NAMALWA (cell line): ENCODE data around the gene ELMO1.

Experiments
- DNase-seq: peaks from one replicate; pipeline ENCODE4 v3.0.0-alpha.2; 2015; ENCODE audit warnings: low spot score

The ELMO1 gene

DNA sequence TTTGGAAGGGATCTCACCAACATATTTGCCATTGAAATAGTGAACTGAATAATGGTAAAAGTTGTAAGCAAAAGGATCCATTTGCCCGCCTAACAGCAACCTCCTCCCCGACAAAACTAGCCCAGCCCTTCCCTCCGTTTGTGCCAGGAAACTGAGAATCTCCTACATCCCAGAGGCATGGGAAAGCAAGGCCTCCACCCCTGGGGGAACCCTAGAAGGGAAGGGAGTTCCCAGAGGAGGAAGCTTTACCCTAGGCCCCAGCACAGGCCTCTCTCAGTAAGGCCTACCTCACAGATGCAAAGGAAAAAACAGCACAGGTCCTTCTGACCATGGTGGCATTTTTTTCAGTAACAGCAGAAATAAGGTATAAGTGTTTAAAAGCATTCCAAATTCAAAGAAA is 229.7 kb downstream of the ELMO1 start:
- no peak for DNase-seq

DNA sequence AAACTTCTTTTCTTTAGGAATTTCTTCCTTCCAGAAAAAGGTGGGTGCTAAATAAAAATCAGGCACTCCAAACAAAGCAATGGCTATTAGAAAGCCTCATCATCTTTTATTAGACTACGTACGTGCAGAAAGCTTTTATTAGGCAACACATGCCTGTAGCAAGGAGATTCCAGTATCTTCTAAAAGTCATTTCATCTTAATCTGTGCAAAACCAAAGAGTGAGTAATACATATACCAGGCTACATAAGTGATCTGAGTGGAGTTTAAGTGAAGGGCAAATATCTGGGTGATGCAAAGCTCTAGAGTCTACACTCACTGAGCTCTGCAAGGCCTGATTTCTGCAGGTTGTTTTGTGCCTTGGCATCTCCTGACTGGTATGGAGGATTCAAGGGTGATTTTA is 231.7 kb downstream of the ELMO1 start:
- no peak for DNase-seq

GRCh38 chr7:37216156-37216852 is 232.4 kb downstream of the ELMO1 start:
- no peak for DNase-seq

DNA sequence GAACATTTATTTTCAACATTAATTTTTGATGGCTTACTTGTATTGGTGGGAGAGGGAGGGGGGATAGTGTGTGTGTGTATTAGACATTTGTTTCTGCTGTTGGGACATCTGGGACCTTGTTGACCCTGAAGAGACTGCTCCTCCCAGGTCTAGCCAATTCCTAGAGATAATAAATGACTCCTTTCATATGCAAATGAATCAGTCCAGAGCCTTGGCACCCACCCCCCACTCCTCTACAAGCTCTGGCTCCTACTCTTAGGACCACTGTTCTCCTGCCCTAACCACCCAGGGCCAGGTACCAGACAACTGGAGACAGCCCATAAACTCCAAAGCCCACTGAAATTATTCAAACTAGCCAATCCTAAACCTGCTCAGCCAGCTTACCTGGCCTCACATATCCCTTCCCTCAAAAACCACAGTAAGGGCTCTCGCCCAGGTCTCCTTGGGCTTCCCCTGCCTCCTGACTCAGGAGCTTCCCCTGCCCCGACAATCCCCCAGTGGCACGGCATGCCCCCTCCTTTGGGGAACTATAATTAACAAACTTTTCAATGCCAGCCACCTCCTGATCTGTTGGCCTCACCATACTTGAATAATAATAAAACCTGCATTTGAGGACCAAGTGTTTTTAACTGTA is 233.3 kb downstream of the ELMO1 start:
- no peak for DNase-seq

GRCh38 chr7:37212556-37212955 is 236.1 kb downstream of the ELMO1 start:
- no peak for DNase-seq

DNA sequence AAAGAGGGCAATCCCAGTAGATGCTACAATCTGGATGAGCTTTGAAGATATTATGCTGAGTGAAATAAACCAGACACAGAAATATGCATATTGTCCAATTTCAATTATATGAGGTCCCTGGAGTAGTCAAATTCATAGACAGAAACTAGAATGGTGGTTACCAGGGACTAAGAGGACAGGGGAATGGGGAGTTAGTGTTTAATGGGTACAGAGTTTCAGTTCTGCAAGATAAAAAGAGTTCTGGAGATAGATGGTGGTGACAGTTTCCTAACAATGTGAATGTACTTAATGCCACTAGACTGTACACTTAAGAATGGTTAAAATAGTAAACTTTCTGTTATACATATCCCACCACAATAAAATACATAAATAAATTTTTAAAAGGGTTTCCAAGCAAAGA is 236.6 kb downstream of the ELMO1 start:
- no peak for DNase-seq

DNA sequence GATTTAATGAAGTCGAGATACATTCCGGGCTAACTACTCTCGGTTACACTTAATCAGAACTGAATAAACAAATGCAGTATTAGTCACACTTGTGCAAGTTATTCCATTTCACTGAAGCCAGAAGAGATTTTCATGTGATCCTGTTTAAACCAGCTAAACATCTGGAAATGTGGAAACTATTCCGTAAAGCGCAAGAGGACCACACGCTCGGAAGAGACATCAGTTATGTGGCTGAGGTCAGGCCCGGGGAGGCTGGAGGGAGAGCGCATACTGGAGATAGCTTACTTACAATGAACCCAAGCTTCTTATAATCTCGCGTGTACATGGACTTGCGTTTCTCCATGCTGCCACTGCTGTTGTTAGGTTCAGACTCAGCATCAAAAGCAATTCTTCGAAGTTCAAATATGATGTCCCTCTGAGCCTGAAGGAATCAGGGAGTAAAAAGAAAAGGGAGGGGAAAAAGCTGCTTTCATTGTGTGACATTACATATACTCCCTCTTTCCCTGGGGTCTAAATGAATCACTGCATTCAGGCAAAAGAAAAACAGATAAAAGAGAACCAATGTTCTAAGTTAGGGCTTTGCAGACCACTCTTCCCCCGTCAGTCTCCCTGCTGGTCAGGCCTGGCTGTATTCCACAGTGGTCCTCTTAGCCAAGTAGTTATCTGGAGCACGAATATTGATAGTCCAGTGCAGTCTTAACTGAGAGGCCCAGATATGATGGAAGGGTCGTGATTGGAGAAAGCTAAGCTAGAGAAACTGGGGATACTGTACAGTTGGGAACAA is 237.4 kb downstream of the ELMO1 start:
- DNase-seq, result no peak

DNA sequence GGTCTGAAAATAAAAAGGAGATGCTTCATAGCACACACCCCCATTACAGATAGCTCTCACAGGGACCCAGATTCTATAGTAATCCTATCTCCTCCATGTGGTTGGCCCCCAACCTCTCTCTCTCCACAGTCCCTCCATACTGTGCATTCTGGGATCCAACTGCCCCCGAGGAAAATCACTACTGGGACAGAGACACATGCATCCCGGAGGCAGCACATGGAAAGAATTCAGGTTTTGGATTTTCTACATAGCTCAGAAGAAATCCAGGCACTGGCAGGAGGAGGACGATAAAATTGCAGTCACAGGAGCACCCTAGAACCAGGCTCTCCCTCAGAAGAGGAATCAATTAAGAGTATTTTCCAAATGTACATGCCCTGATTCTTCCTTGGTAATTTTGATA is 239.5 kb downstream of the ELMO1 start:
- no peak for DNase-seq

- peak; percentile 66 for DNase-seq
Observed at GRCh38 chr7:37208528-37208927, 240.1 kb downstream of the ELMO1 start.

DNA sequence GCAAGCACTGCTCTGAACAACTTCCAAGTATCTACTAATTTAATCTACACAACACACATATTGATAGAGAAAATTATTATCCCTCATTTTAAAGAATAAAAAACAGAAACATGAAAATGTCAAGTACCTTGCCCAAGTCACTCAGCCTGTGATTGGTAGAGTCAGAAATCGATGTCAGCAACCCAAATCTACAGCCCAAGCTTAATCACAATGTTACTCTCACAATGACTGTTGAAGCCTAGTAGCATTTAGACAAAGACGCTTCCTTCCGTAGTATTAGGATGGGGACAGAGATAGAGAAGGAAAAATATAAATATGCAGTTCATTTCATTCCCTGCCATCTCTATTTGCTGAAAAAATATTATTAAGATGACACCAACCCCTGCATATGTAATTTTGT is 242.5 kb downstream of the ELMO1 start:
- DNase-seq, result no peak

DNA sequence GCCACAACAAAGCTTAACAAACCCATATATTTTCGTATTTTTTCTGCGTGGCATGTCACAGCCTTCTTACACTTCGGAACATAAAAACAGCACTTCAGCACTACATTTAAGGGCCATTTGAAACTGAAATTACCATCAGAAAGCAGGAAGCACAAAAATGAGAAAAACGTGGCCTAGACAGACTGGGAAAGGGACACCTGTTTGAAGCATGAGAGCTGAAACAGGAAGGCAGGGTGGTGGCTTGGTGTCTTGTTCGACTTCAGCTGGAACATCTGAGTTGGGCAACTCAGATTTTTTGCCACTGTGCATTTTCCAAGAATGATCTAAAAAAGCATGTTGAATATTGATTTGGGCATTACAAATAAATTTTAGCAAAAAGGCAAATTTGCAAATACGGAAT is 243.2 kb downstream of the ELMO1 start:
- DNase-seq, result no peak

DNA sequence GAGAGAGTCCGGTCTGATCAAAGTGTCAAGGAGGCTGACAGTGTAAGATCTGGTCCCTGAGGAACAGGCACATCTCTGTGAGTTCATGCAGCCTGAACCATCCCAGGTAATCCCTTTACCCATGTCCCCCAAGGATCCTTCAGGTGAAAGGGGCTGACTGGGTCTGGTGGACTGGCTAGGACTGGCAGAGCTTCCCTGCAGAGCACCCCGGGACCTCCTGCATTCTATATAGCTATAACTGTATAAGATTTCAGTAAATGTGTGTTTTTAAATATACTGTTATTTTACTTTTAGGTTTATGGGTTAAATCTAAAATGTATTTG is 246.8 kb downstream of the ELMO1 start:
- no peak for DNase-seq

DNA sequence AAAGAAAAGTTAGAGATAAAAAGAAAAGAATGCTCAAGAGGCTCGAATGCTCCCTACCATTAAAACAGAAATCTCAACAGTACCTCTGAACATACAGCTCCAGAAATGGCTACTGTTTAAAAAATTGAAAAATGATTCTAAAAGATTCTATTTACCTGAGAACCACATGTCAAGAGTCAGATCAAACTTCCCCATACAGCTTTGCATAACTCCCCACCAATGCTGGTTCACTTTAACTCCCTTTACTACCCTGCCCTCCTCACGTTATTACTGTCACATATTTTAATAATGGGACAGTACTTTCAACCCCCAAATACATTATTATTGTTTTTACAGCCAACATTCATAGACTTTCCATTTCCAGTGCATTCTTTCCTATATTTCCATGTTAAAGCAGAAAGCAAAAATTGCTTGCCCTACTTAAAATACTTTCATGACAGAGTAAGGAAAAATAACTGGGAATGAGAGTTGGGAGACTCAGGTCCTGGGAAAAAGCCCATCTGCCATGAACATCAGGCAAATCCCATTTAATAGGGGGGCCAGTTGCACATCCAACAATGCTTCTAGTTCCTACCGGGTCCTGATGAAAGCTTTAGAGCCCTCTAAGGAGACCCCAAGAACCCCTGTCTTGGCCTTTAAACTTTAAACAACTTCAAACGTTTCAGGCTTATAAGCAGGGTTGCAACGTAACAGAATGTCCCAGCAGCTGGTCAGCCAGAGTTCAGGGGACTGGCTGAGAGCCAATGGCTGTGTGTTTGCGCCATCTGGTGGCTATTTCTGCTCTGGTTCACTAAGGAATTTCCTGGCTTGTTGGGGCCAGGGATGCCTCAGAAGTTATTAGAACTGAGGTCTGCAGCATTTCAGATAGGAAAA is 247.4 kb downstream of the ELMO1 start:
- peak; percentile 80 for DNase-seq

GRCh38 chr7:37198906-37199485 is 249.7 kb downstream of the ELMO1 start:
- peak; percentile 86 for DNase-seq

GRCh38 chr7:37198041-37198905 is 250.4 kb downstream of the ELMO1 start:
- DNase-seq, result no peak

DNA sequence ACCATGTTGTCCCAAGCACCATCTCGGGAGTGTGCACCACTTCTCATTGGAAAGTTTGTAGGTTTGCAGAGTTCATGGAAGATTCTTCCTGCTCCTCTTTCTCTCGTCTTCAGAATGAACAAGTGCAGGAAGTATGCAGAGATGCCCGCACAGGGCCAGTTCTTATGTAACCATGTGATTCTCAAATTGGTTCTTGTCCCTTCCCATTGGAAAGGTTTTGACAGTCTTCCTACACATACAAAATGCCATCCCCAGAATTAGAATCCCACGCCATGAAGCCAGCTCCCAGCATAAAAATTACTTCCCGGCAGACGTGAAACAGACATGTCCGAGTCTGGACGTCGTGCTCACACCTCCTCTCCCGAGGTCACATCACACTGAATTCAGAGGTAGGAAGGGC is 251.6 kb downstream of the ELMO1 start:
- DNase-seq, result no peak

GRCh38 chr7:37196676-37197075 is 252.0 kb downstream of the ELMO1 start:
- DNase-seq, result no peak

- no peak for DNase-seq
Observed at GRCh38 chr7:37195388-37195787, 253.3 kb downstream of the ELMO1 start.

DNA sequence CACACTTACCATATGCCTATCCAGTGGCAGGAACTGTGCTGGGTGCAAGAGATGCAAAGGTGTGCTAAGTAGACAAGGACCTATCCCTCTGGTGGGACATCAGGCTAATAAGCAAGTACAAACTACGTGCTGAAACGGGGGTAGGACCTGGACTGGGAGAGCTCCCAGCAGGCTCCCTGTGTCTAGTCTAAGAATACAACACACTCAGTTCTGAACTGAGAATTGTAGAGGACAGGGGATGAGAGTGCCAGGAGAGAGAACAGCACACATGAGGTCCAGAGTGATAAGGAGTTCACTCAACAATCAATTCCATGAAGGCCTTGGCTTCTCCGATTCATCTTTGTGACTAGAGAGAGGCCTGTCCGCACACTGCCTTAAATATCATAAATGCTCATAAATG is 253.7 kb downstream of the ELMO1 start:
- no peak for DNase-seq

GRCh38 chr7:37193775-37194135 is 254.9 kb downstream of the ELMO1 start:
- DNase-seq, result no peak

DNA sequence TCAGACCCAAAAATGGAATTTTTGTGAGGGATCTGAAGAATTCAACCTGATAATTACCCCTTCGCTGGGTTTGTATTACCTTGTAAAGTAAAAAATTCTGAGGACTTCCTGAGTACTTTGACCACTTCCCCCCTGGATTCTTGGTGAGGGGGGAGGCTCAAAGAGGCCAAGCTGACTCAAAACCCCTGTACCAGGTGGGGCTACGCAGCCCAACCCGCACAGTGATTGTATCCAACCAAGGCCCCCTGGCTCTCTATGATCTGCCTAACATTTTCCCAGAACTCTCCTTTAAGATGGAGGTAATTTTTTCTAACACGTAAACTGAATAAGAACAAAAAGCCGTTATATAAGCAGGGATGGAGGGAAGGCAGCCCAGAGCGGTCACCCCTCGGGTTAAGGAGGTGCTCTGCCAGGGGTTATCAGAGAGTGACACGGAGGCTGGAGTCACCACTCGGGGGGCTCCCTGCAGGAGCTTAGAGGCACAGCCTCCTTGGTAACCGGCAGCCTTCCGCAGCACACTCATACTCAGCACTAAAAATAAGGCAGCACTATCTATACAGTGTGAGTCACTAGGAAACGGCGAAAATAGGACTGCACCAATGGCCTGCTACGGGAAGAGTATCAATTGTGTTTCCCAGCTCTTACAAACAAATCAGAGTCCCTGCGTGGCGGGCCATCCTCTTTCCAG is 255.4 kb downstream of the ELMO1 start:
- DNase-seq, result no peak
